Activated effector memory CD4-positive, alpha-beta T cell treated with anti-CD3 and anti-CD28 coated beads, Interleukin-2, amount 50 U/mL, for 16 hours (primary cell): ENCODE measurements around the gene GPRIN2.
"Not testable (repeated sequence)": the region's sequence is repeated elsewhere in the genome, so short reads cannot be mapped to it uniquely, and the experiment has no call there.

Experiments used
- DNase-seq: peaks from one replicate; pipeline ENCODE4 v3.0.0-alpha.2; 2020

The GPRIN2 gene

DNA sequence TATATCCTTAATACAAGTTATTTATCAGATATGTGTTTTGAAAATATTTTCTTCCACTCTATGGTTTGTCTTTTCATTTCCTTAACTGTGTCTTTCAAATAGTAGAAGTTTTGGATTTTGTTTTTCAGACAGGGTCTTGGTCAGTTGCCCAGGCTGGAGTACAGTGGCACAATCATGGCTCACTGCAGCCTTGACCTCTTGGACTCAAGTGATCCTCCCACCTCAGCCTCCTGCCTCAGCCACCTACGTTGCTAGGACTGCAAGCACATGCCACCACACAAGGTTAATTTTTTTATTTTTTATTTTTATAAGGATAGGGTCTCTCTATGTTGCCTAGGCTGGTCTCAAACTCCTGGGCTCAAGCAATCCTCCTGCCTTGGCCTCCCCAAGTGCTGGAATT is 24.2 kb downstream of the GPRIN2 start:
- DNase-seq, result not testable (repeated sequence)

DNA sequence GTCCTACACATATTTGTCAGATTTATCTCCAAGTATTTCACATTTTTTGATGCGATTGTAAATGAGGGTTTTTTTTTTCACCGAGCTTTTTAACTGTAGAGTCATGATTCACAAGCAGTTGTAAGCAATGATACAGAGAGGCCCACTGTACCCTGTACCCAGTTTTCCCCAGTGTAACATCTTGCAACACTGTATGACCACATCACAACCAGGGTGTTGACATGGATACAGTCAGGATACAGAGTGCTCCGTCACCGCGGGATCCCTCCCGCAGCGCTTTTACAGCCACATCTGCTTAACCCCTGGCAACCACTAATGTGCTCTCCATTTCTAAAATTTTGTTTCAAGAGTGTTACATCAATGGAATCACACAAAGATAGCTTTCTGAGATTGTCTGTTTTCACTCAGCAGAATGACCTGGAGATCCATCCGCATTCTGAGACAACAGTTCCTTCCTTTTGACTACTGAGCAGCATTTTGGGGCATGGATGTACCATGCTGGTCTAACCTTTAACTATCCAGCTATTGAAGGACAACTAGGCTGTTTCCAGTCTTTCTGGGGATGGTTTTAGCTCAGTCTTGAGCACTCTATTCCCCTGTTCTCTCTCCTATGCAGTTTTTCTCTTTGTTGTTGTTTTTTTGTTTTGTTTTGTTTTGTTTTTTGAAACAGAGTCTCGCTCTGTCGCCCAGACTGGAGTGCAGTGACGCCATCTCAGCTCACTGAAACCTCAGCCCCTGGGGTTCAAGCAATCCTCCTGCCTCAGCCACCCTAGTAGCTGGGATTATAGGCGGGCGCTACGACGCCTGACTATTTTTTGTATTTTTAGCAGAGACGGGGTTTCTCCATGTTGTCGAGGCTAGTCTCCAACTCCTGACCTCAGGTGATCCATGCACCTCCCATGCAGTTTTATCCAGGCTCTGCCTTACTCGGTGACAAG is 25.9 kb downstream of the GPRIN2 start:
- peak; percentile 60 for DNase-seq

DNA sequence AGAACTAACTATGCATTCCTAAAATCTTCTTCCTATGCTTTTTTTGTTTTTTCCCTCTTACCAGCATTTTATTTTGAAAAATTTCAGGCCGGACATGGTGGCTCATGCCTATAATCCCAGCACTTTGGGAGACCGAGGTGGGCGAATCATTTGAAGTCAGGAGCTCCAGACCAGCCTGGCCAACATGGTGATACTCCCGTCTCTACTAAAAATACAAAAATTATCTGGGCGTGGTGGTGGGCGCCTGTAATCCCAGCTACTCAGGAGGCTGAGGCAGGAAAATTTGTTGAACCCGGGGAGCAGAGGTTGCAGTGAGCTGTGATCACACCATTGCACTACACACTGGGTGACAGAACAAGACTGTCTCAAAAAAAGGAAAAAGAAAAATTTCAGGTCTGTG is 26.7 kb downstream of the GPRIN2 start:
- not testable (repeated sequence) for DNase-seq

DNA sequence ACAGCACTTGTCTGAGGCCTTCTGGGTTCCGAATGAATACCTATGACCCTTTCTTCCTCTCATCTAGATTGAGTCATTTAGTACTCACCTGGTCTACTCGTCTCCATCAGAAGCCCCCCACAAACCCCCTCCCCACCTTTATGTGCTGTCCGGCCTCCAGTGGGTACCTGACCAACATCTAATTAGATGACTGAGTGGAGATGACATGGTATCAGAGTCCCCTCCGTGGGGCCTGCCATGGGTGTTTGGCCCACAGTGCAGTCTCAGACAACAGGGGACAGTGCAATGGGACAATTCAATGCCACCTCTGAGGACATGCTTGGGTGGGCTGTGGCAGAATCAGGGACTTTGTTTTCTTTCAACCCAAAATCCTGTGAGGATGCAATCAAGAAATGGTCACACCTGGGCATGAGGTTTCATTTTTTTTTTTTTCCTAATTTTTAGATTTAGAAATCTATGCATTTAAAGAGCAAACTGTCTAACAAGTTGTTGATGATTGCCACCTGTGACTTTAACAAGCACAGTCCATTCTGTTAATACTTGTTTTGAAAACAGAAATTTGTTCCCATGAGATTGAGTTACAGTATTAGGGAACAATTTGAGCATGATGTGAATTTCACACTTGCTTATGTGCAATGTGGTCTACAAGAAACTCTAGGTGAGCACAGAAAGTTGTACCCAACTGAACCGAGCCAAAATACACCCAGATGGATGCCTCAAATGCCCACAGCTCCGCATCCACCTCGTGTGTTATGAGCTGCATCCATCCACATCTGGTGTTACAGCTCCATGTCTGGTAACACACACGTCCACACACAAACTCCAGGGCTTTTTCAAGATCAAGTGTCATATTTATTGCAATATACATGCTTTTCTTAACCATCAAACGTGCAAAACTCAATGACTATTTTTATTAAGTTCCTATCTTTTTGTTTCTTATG is 27.5 kb downstream of the GPRIN2 start:
- DNase-seq, result peak; percentile 62

DNA sequence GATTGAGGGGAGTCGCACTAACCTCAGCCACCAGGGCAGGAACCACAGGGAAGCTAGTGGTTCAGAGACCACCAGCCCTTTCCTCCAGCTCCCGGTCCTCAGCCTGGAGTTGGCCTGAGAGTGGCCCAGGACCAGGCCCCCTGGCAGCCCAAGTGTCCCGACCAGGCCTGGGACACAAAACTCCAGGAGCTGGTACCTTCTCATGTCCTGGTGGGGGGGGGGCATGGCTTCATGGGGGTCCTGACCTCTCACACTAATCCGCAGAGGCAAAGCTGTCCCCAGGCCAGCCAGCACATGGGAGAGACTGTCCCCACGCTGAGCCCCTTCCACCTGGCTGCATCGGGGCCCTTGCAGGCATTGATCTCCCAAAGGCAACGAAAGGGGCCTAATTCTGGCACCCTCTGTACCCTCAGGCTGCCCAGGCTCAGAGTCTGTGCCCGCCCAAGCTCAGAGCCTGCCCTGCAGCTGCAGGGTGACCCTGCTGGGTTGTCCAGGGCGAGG is 28.2 kb downstream of the GPRIN2 start:
- DNase-seq, result peak; percentile 65

DNA sequence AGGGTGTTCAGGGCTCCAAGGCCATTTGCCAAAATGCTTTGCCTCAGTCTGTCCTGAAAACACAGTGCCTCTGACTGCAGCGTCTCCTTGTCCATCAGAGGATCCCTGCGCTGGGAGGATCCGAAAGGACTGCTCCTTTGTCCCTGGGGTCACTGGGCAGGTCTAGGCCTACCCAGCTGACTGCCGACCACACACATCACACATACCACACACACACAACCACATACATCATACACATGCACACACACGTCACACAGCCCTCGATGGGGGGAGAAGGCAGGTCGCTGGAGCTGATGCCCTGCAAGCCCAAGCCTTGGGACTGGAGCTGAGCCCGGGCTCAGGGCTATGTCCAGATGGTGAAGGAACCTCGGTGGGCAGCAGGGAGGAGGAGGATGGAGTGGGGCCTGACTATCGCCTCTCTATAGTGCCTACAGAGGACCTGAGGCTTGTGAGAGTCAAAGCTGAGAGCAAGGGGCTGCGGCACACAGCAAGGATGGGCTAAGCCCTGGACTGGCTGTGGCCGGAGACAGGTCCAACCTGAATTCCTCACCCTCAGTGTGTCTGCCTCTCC is 29.1 kb downstream of the GPRIN2 start:
- peak; percentile 63 for DNase-seq

DNA sequence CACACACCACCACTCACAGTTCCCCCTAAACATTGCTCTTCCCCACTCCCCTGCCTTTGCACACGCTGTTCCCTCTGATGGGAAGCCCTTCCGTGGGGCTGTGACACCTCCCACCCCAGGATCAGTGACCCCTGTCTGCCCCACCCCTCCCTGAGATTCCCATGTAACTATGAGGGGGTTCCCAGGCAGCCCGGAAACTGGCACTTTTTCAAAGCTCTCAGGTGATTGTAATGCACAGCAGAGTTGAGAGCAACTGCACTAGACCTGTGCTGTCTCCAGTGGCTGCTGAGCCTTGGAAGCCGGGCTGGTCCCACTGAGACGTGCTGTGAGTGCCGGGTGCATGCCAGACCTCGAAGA is 29.8 kb downstream of the GPRIN2 start:
- DNase-seq, result peak; percentile 61

DNA sequence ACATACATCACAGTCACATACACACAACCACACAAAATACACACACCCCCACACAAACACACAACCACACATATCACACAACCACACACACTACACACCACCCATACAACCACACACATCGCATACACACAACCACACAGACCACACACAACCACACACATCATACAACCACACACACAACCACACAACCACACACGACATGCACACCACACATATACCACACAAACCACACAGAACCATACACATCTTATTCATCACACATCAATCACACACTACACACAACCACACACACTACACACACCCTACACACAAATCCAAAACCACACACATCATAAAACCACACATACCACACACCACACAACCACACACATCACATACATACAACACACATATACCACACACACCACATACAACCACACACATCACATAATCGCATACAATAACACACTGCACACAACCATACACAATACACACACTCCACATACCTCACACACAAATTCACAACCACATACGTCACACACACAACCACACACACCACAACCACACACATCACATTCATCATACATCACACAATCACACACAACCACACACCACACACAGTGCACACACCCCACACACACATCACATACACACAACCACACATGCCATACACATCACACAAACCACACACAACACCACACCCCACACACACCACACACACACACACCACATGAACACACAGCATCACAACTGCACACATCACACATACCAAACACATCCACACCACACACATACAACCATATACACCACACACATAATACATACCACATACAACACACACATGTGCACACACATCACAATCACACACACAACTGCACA is 30.4 kb downstream of the GPRIN2 start:
- no peak for DNase-seq

DNA sequence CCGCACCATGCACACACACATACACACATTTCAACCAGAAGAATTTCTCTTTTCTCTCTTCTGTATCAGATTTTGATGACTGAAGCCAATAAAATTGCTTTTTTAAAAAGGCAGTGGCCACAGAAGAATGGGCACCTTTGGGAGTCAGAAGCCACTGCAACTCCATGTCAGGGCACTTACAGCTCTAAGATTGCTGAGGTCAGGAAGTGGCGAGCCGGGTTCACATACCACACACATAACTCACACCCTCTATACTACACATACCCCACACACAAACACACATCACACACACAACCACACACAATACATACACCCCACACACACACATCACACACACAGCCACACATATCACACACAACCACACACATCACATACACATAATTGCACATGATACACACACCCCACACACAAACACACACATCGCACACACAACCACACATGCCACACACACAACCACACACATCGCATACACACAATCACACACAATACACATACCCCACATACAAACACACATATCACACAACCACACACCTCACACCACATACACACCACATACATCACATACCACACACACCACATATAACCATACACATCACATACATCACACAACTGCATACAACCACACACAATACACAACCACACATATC is 31.2 kb downstream of the GPRIN2 start:
- no peak for DNase-seq

DNA sequence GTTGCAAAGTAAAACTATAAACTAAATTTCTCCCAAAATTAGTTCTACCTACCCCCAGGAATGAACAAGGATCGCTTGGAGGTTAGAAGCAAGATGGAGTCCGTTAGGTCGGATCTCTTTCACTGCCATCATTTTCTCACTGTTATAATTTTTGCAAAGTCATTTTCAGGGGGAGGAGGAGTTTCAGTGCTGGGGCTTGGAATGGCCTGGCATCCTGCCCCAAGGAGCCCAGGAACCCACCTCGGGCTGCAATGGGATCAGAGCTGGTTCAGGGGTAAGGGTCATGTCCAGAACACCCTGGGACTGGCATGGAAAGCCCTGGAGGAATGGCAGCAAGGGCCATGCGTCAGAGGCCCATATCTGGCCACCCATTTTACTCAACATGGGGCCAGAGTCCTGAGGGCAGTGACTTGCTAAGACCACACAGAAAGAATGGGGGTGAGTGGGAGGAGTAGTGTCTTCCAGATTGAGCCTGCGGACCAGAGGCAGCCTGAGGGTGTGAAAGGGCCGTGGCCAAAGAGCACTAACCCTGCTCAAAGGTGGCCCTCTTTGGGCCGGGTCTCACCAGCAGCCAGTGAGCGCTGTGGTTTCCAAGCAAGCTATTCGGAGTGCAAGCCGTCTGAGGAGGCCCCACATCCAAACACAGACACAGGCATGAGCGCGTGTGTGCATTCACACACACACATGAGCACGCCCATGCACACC is 31.8 kb downstream of the GPRIN2 start:
- DNase-seq, result peak; percentile 62

DNA sequence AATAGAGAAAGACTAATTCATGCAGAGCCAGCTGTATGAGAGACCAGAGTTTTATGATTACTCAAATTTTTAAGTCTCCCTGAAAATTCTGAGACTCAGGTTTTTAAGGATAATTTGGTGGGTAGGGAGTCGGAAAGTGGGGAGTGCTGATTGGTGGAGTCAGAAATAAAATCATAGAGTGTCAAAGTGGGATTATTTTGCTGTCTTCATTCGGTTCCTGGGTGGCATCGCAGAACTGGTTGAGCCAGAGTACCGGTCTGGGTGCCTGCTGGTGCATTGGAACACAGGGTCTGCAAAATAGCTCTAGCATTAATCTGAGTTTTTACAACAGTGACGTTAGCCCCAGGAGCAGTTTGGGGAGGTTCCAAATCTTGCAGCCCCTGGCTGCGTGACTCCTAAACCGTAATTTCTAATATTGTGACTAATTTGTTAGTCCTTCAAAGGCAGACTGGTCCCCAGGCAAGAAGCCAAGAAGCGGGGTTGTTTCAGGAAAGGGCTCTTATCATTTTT is 32.4 kb downstream of the GPRIN2 start:
- DNase-seq, result peak; percentile 58

DNA sequence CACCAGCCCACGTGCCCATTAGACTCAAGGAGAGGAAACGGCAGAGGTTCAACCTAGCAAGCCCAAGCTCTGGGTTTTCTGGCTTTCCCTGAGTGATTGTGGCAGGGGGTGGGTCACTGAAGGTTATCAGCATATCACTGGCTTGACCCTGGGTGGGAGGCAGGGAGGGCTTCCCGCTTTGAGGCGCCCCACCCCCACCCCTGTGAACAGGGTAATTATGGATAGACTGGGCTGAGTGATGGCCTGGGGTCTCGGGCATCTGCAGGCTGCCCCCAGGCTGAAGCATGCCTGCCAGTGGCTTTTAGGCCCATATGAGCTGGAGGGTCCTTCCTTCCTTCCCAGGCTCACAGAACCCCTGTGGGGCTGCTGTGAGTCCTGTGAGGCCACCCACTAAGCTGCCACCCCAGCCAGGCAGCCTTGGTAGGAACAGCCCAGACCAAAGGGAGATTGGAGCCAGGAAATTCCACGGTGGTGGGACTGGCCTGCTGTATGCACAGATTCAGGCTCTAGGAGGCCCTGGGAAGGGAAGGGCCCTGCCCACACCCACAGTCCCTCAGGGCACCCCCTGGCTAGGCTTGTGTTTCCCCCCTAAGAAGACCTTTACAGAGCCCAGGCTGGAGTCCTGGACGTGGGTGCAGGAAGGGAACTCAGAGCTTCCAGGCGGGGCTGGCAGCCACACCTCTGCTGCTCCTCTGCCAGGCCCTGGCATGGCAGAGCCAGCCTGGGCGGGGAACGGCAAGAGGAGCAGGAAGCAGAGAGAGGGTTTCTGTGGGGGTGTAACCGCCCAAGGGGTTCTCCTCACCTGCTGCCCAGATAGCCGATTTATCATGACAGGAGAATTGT is 33.1 kb downstream of the GPRIN2 start:
- DNase-seq, result peak; percentile 59

DNA sequence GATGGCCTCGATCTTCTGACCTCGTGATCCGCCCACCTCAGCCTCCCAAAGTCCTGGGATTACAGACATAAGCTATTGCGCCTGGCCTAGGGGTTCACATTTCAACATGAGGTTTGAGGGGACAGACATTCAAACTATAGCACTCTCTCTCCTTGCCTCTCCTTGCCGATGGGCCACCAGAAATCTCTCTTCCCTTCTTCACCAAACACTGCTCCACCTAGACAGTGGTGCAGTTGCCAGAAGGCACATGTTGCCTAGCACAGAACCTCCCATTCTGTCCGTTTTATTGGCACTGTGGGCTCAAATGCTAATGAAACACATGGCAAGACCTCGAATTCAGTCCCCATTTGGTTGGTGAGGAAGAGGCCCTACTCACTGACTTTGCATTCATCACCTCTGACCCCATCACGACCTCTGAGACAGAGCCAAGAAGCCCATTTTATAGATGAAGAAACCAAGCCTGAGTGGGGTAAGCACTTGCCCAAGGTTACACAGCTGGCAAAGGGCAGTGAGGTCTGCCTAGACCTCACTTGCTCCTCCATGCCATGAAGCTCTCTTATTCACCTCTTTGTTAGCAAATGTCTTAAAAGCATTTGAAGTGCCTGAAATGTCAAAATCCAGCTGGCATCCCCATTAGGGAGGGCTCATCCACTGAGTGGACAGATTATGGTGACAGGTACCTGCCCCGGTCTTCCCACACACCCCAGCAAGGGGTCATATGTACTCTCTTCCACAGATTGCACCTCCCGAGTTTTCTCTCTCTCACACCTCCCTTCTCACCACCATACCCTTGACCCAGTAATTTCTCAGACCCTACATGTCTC is 34.0 kb downstream of the GPRIN2 start:
- no peak for DNase-seq

DNA sequence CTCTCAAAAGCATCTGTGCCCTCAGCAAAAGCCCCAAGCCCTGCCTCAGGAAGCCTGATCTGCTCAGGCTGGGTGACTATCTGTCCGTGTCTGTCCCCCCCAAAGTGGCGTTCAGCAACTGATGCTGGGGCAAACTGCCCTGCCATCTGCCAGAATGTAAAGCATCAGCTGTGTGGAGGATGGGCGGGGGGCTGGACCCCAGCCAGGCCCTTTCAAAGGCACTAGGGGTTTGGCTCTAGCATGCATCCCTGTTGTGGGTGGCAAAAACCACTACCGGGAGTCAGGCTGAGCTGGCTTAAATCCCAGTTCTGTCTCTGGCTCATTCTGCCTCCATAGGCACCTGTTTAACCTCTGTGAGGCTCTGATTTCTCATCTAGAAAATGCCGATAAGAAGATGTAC is 35.5 kb downstream of the GPRIN2 start:
- DNase-seq, result peak; percentile 61

DNA sequence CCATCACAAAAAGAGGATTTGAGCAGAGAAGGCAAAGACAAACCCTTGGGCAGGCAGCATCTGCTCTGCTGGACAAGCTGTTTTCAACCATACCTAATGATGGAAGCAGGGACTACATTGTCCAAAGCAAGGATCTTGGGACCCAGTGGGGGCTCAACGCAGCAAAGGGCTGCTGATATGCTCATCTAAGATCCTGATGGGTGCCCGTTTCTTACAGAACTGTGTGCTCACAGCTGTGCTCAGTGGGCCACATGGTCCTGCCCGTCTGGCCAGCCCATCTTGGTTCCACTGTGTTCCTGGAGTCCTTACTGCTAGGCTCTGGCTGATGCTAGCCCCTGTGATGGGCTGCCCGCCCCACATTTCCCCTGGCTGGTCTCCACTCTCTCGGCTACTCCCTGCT is 36.1 kb downstream of the GPRIN2 start:
- peak; percentile 60 for DNase-seq

DNA sequence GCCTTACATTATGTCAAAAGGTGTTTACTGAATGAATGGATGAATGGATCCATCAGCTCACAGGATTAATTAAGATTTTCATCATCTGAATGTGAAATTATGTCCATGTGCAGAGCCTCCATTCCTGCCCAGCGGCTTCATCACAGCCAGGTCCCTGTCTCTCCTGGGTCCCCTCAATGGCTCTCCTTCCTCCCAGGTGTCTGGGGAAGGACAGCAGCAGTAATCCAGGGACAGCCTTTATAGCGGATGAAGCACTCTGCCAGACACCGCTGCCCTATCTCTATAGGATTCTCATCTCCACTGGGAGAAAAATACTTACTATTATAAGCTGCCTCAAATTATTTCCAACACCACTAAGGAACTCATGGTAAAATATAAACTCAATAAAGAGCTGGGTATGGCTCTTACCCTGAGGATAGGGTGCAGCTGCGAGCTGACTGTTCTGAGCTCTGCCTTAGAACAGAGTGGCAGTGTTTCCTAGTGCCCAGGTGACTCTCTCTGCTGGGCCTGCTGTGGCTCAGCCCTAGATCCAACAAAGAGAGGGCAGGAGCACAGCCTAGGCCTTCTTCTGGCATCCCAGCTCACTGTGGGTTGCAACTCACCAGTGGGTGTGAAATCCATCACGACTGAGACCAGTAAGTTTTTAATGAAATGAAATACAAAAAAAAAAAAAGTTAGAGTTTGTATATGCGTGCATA is 38.3 kb downstream of the GPRIN2 start:
- peak; percentile 59 for DNase-seq

DNA sequence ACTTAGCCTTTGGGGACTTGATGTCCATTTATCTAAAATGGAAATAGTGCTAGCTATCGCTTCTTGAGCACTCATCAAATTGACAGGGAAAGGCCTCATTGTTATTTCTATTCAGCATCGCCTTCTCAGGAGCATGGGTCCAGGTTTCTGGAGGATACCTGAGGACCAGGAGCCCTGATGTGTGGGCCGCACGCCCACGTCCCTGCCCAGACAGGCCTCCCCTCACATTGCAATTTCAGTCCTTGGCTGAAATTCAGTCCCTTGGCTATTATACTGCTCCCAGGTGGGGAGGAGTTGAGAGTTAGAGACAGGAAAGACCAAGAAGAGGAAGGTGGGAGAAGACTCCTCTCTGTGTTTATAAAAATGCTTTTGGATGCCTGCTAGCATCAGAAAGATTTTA is 38.9 kb downstream of the GPRIN2 start:
- DNase-seq, result no peak
